Endothelial cell of umbilical vein (primary cell): ENCODE measurements around the gene FBXO48. TPM values are rescaled to one million over a fixed set of nuclear protein-coding genes. Genes with fewer than 3 reads are reported as not detected.

Source experiments
- BruUV-seq: library from RNA; stranded (reverse); fragments of 400-500 nt; replicated peaks from 2 replicates; lab custom pipeline; 2021; lab: Mats Ljungman, UMichigan
- CTCF ChIA-PET: fragments of 300-600, 350-600 bp; sonication (Branson Sonifier 250); formaldehyde crosslinking; loops from one replicate; lab custom pipeline; 2021; ENCODE audit warnings: antibody characterized with exemption, inconsistent platforms; lab: Charles Lee
- POLR2A ChIA-PET: fragments of 300-600, 350-600 bp; sonication (Branson Sonifier 250); formaldehyde crosslinking; loops from one replicate; lab custom pipeline; 2021; ENCODE audit warnings: antibody characterized with exemption, inconsistent platforms; lab: Charles Lee
- DNase-seq: peaks from one replicate; pipeline ENCODE4 v3.0.0-alpha.2; 2011; ENCODE audit warnings: low read depth, low spot score
- FAIRE-seq: peaks from 2 replicates; lab custom pipeline; 2011; peaks lifted over from hg19 to GRCh38; lab: Jason Lieb, UNC
- H2AFZ ChIP-seq: 2 replicates; pipeline ENCODE4 v1.6.0; 2012; ENCODE audit warnings: low read depth, low read length, control low read depth, inconsistent platforms
- H3K27ac ChIP-seq: 2 replicates; pipeline ENCODE4 v1.5.1; 2011; ENCODE audit warnings: low read depth, mild to moderate bottlenecking, control low read depth, low read length, moderate library complexity; ENCODE audit not compliant: insufficient read depth
- H3K27me3 ChIP-seq, 2 experiments: 2 replicates each; pipeline versions ENCODE4 v1.6.0 to v1.6.1; 2011; ENCODE audit warnings: low read length in 2 of 2, mixed read lengths in 1 of 2; ENCODE audit not compliant: control insufficient read depth in 2 of 2, insufficient read depth in 2 of 2
- H3K36me3 ChIP-seq, 2 experiments: 2 replicates in 1 of 2; 3 replicates in 1 of 2; pipeline ENCODE4 v1.5.1; 2011; ENCODE audit warnings: low read length in 2 of 2, mild to moderate bottlenecking in 1 of 2, moderate library complexity in 1 of 2; ENCODE audit not compliant: control insufficient read depth in 2 of 2, insufficient read depth in 2 of 2; ENCODE audit errors: extremely low read depth in 1 of 2
- H3K4me1 ChIP-seq: 3 replicates; pipeline ENCODE4 v1.5.1; 2011; ENCODE audit warnings: mild to moderate bottlenecking, low read length; ENCODE audit not compliant: control insufficient read depth, insufficient read depth; ENCODE audit errors: extremely low read depth
- H3K4me2 ChIP-seq: 2 replicates; pipeline ENCODE4 v1.6.1; 2011; ENCODE audit warnings: low read length, control low read depth, mixed read lengths; ENCODE audit not compliant: insufficient read depth
- H3K4me3 ChIP-seq, 3 experiments: fragments of 200-600 bp in 1 of 3; sonication (generic), shearing (Covaris generic) in 1 of 3; replicated peaks in 1 of 3; 2 replicates each; pipeline ENCODE4 v1.5.1; 2011 to 2016; ENCODE audit warnings: control low read depth in 3 of 3, low read length in 3 of 3, mild to moderate bottlenecking in 2 of 3, inconsistent platforms in 1 of 3, low read depth in 1 of 3, moderate library complexity in 1 of 3; ENCODE audit not compliant: insufficient read depth in 1 of 3
- H3K79me2 ChIP-seq: 2 replicates; pipeline ENCODE4 v1.6.0; 2012; ENCODE audit warnings: low read length, inconsistent platforms; ENCODE audit not compliant: control insufficient read depth, insufficient read depth
- H3K9ac ChIP-seq: replicated peaks from 2 replicates; pipeline ENCODE3; 2011; ENCODE audit warnings: low read length, control low read depth; ENCODE audit not compliant: insufficient read depth; ENCODE audit errors: extremely low read depth
- H3K9me1 ChIP-seq: replicated peaks from 3 replicates; pipeline ENCODE4 v1.6.0; 2011; ENCODE audit warnings: mild to moderate bottlenecking, low read length; ENCODE audit not compliant: control insufficient read depth, insufficient read depth; ENCODE audit errors: extremely low read depth
- H3K9me3 ChIP-seq: replicated peaks from 2 replicates; pipeline ENCODE4 v1.5.1; 2012; ENCODE audit warnings: low read length, inconsistent platforms; ENCODE audit not compliant: control insufficient read depth, insufficient read depth
- H4K20me1 ChIP-seq: replicated peaks from 2 replicates; pipeline ENCODE3; 2011; ENCODE audit warnings: mild to moderate bottlenecking, low read length; ENCODE audit not compliant: control insufficient read depth, insufficient read depth; ENCODE audit errors: extremely low read depth
- EZH2 ChIP-seq: IDR thresholded peaks from 2 replicates; pipeline ENCODE4 v1.6.1; 2012; ENCODE audit warnings: borderline replicate concordance, low read depth, mild to moderate bottlenecking, moderate library complexity, low read length, inconsistent platforms; ENCODE audit not compliant: severe bottlenecking
- FOS ChIP-seq: IDR thresholded peaks from 2 replicates; pipeline ENCODE4 v1.6.1; 2011; ENCODE audit warnings: mild to moderate bottlenecking, low read length, moderate library complexity, borderline replicate concordance; ENCODE audit not compliant: insufficient read depth
- GATA2 ChIP-seq: IDR thresholded peaks from 2 replicates; pipeline ENCODE4 v1.7.0; 2011; ENCODE audit warnings: low read depth, mild to moderate bottlenecking, moderate library complexity, mixed read lengths, low read length; ENCODE audit not compliant: insufficient read length, insufficient read depth
- JUN ChIP-seq: IDR thresholded peaks from 2 replicates; pipeline ENCODE4 v1.6.1; 2011; ENCODE audit warnings: borderline replicate concordance, low read depth; ENCODE audit not compliant: insufficient read length, insufficient read depth
- MYC ChIP-seq: IDR thresholded peaks from one replicate; pipeline ENCODE4 v1.6.1; 2011; ENCODE audit warnings: mild to moderate bottlenecking, low read depth, low read length
- POLR2A ChIP-seq: IDR thresholded peaks from 2 replicates; pipeline ENCODE4 v1.6.1; 2012; ENCODE audit warnings: low read depth, mild to moderate bottlenecking, control low read depth, low read length
- POLR2AphosphoS5 ChIP-seq: IDR thresholded peaks from 2 replicates; pipeline ENCODE4 v1.6.1; 2012; ENCODE audit warnings: low read depth, mild to moderate bottlenecking, control low read depth, low read length, moderate library complexity; ENCODE audit not compliant: insufficient read depth
- dilution Hi-C: fragments of 300-500 bp; cut with MboI; formaldehyde crosslinking; loops from one replicate; pipeline ENCODE4 v1.15.0; 2019; ENCODE audit warnings: low sequenced_read_pairs; ENCODE audit not compliant: extremely low pct_ligation_motif_present
- intact Hi-C: fragments of 100-400 bp; cut with micrococcal nuclease; formaldehyde crosslinking; loops from one replicate; pipeline ENCODE4 v1.10.0; 2022
- polyA plus RNA-seq, 4 experiments: library from polyadenylated mRNA; depleted of rRNA in 3 of 4; stranded (reverse) in 3 of 4; unstranded in 1 of 4; fragments of >200 nt; gene quantifications; 2 replicates each; pipeline versions ENCODE4 v1.2.1 to v1.2.3, GENCODE V29; 2011 to 2012; ENCODE audit warnings: missing spikeins in 1 of 4
- total RNA-seq: library from RNA; stranded (reverse); gene quantifications from 2 replicates; pipeline ENCODE4 v1.2.3, GENCODE V29; 2021
- TF ChIP-seq, protein P1 (sequence below): IDR thresholded peaks from 2 replicates; pipeline ENCODE4 v1.6.1; 2011; ENCODE audit not compliant: insufficient read depth, insufficient read length
- TF ChIP-seq, protein P2 (sequence below), 2 donors: IDR thresholded peaks; 1 replicate in 1 of 2; 2 replicates in 1 of 2; pipeline ENCODE4 v1.5.1; 2011; ENCODE audit warnings: low read length in 2 of 2, mild to moderate bottlenecking in 2 of 2, moderate library complexity in 2 of 2, control low read depth in 1 of 2, inconsistent platforms in 1 of 2, low read depth in 1 of 2; ENCODE audit not compliant: insufficient read depth in 1 of 2; ENCODE audit errors: extremely low read depth in 1 of 2

FBXO48 gene
- total and polyA plus RNA-seq, 2 donors (not counting 3 experiments of a cell fraction or from before 2014, with no cell fraction given), result 0.46 to 0.73 TPM

DNA sequence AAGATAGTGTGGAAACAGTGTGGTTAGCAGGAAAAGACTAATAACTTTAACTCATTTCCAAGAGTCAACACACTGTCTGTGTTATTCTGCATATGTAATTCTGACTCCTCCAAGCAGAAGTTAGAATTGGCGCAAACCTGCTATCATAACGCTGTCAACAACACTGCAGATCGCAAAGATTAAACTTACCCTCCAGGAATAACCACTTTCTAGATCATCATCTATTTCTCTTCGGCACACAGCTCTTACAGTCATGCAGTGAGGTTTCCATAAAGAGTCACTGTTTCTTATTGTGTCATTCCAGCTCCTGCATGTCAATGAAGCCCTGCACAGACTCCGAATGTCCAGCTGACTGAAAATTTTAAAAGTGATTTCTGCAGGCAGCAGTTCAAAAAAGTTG is 2.4 kb downstream of the FBXO48 start:
- no peak overlapping the region for H3K4me2 ChIP-seq
- peaks cover 7% of the 10 kb centered on the region for H3K4me1 ChIP-seq
- H3K36me3 ChIP-seq, result no peaks in the 10 kb centered on the region
- CTCF ChIA-PET, result interaction anchor here (0.8 to 7.5 kb wide), 9 partner anchors 23 to 461 kb away, joined by 3 to 305 read pairs (median 50); no protein-coding TSS in a partner anchor
- BruUV-seq, result no TSS peak
- FAIRE-seq (no peak), DNase-seq (no peak)
- POLR2A ChIA-PET, result no interaction called here
- intact Hi-C loops, result loop anchor here (5.0 kb wide), 3 partner anchors 188 to 443 kb away; no protein-coding TSS in a partner anchor
- H3K9me1 ChIP-seq, result no peaks in the 10 kb centered on the region
- no peak overlapping the region for H3K27ac ChIP-seq
- no peak overlapping the region for H3K9ac ChIP-seq
- dilution Hi-C loops, result no loop called here
- no peaks in the 10 kb centered on the region for H4K20me1 ChIP-seq
- no peaks in the 10 kb centered on the region for H3K9me3 ChIP-seq
- no peaks in the 10 kb centered on the region for H3K27me3 ChIP-seq
- TF ChIP-seq, protein P1, sequence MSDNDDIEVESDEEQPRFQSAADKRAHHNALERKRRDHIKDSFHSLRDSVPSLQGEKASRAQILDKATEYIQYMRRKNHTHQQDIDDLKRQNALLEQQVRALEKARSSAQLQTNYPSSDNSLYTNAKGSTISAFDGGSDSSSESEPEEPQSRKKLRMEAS, result no peak
- TF ChIP-seq EZH2, result no peak
- TF ChIP-seq MYC, result no peak
- TF ChIP-seq, protein P2, sequence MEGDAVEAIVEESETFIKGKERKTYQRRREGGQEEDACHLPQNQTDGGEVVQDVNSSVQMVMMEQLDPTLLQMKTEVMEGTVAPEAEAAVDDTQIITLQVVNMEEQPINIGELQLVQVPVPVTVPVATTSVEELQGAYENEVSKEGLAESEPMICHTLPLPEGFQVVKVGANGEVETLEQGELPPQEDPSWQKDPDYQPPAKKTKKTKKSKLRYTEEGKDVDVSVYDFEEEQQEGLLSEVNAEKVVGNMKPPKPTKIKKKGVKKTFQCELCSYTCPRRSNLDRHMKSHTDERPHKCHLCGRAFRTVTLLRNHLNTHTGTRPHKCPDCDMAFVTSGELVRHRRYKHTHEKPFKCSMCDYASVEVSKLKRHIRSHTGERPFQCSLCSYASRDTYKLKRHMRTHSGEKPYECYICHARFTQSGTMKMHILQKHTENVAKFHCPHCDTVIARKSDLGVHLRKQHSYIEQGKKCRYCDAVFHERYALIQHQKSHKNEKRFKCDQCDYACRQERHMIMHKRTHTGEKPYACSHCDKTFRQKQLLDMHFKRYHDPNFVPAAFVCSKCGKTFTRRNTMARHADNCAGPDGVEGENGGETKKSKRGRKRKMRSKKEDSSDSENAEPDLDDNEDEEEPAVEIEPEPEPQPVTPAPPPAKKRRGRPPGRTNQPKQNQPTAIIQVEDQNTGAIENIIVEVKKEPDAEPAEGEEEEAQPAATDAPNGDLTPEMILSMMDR (IDR thresholded peaks at IDR 0.05; ENCODE audit: extremely low read depth in 1 of 2, insufficient read depth in 1 of 2, low read depth in 1 of 2, low read length in 2 of 2), result no peak
- TF ChIP-seq JUN, result no peak
- TF ChIP-seq GATA2, result no peak
- TF ChIP-seq POLR2A, result no peak
- no peak for TF ChIP-seq FOS
- TF ChIP-seq POLR2AphosphoS5, result no peak
- H3K4me3 ChIP-seq, result no peak overlapping the region
- no peak overlapping the region for H2AFZ ChIP-seq
- no peaks in the 10 kb centered on the region for H3K79me2 ChIP-seq
